RWPE2 (cell line): ENCODE results near the gene ACADVL.

Experiments
- ATAC-seq: fragments of 200-7000 bp; cut with Tn5 transposase; 3 replicates; pipeline ENCODE4 v1.9.1; 2021; ENCODE audit warnings: low read depth
- DNase-seq: peaks from one replicate; pipeline ENCODE4 v3.0.0-alpha.2; 2020; ENCODE audit warnings: low spot score
- H3K27ac ChIP-seq: fragments of 450-650 bp; 2 replicates; pipeline ENCODE4 v1.5.1; 2017; ENCODE audit warnings: mild to moderate bottlenecking; ENCODE audit not compliant: poor library complexity, severe bottlenecking
- H3K27me3 ChIP-seq: fragments of 250-450 bp; sonication (Bioruptor Pico); 2 replicates; pipeline ENCODE4 v1.5.1; 2021; ENCODE audit warnings: mild to moderate bottlenecking, moderate library complexity; ENCODE audit not compliant: insufficient read depth, poor library complexity, severe bottlenecking
- H3K36me3 ChIP-seq: fragments of 250-450 bp; sonication (Bioruptor Pico); 2 replicates; pipeline ENCODE4 v1.5.1; 2020; ENCODE audit warnings: low read depth, mild to moderate bottlenecking, moderate library complexity
- H3K4me1 ChIP-seq: fragments of 250-450 bp; sonication (Bioruptor Pico); 2 replicates; pipeline ENCODE4 v1.5.1; 2021; ENCODE audit warnings: mild to moderate bottlenecking, moderate library complexity; ENCODE audit not compliant: insufficient read depth, poor library complexity, severe bottlenecking
- H3K4me3 ChIP-seq: fragments of 250-450 bp; sonication (Bioruptor Pico); 2 replicates; pipeline ENCODE4 v1.5.1; 2021; ENCODE audit warnings: mild to moderate bottlenecking, moderate library complexity; ENCODE audit not compliant: severe bottlenecking
- H3K9me3 ChIP-seq: fragments of 250-450 bp; sonication (Bioruptor Pico); 2 replicates; pipeline ENCODE4 v1.5.1; 2021; ENCODE audit warnings: mild to moderate bottlenecking, moderate library complexity; ENCODE audit not compliant: severe bottlenecking
- TF ChIP-seq, protein P1 (sequence below): fragments of 450-650 bp; IDR thresholded peaks from one replicate; pipeline ENCODE4 v1.5.1; 2017; ENCODE audit warnings: mild to moderate bottlenecking, moderate library complexity; ENCODE audit not compliant: poor library complexity, severe bottlenecking

ACADVL gene

GRCh38 chr17:7219229-7219811 lies 418 bp upstream of the ACADVL start:
- H3K9me3 ChIP-seq, result no peaks in the 10 kb centered on the region
- no peaks in the 10 kb centered on the region for H3K27me3 ChIP-seq
- peak overlapping the region; percentile 90 for H3K4me3 ChIP-seq
- peaks cover 9% of the 10 kb centered on the region for H3K4me1 ChIP-seq
- DNase-seq (no peak), ATAC-seq (no peak)
- TF ChIP-seq, protein P1, sequence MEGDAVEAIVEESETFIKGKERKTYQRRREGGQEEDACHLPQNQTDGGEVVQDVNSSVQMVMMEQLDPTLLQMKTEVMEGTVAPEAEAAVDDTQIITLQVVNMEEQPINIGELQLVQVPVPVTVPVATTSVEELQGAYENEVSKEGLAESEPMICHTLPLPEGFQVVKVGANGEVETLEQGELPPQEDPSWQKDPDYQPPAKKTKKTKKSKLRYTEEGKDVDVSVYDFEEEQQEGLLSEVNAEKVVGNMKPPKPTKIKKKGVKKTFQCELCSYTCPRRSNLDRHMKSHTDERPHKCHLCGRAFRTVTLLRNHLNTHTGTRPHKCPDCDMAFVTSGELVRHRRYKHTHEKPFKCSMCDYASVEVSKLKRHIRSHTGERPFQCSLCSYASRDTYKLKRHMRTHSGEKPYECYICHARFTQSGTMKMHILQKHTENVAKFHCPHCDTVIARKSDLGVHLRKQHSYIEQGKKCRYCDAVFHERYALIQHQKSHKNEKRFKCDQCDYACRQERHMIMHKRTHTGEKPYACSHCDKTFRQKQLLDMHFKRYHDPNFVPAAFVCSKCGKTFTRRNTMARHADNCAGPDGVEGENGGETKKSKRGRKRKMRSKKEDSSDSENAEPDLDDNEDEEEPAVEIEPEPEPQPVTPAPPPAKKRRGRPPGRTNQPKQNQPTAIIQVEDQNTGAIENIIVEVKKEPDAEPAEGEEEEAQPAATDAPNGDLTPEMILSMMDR, result no peak
- H3K36me3 ChIP-seq, result peaks cover 33% of the 10 kb centered on the region
- H3K27ac ChIP-seq, result peak overlapping the region; percentile 89

DNA sequence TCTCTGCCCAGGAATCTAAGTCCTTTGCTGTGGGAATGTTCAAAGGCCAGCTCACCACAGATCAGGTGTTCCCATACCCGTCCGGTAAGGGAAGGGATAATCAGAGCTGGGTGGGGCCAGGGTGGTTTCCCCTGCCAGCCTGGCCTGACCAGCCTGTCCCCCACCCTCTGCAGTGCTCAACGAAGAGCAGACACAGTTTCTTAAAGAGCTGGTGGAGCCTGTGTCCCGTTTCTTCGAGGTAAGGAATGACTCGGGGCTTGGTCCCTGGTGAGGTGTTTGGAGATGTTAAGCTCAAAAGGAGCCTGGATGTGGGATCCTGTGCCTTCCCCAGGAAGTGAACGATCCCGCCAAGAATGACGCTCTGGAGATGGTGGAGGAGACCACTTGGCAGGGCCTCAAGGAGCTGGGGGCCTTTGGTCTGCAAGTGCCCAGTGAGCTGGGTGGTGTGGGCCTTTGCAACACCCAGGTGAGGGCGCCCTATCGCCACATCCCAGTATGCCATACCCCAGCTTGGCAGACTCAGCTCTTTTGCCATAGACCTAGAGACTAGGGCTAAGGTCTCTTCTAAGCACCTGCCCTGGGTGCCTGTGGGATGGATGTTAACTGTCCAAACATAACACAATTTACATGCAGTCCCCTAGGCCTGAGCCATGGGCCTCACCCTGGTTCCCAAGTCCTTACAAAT lies 997 bp downstream of the ACADVL start:
- Histone ChIP-seq H3K4me3 (peak overlapping the region; percentile 90), H3K36me3 (peaks cover 43% of the 10 kb centered on the region), H3K4me1 (peaks cover 5% of the 10 kb centered on the region), H3K27ac (peak overlapping the region; percentile 89), H3K9me3 (no peaks in the 10 kb centered on the region), H3K27me3 (no peaks in the 10 kb centered on the region)
- TF ChIP-seq, protein P1, result peak; percentile 43
- DNase-seq, result no peak
- peak; percentile 50 for ATAC-seq

DNA sequence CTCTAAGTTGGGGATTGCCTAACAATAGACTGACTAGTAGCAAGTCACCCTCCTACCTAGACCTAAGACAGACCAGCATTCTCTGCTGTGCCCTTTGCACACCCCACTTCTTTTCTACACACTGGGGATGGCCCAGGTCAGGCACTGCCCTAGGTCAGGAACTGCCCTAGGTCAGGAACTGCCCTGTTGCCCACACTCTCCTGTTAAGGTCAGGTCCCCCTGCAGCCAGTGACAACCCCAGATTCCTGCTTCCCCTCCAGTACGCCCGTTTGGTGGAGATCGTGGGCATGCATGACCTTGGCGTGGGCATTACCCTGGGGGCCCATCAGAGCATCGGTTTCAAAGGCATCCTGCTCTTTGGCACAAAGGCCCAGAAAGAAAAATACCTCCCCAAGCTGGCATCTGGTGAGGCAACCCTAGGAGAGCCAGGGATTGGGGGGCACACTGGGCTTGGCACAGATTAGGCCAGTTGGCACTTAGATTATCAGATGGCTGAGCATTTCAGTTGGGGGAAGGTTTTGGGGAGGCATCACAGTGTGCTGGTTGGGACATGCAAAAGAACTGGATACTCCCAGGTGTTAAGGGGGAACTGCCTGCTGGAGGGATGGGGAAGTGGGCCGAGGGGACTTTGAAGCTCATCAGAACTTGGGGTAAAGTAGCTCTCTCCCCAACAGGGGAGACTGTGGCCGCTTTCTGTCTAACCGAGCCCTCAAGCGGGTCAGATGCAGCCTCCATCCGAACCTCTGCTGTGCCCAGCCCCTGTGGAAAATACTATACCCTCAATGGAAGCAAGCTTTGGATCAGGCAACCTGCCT lies 1.7 kb downstream of the ACADVL start:
- Histone ChIP-seq H3K4me1 (peaks cover 5% of the 10 kb centered on the region), H3K27me3 (no peaks in the 10 kb centered on the region), H3K27ac (peak overlapping the region; percentile 89), H3K36me3 (peaks cover 44% of the 10 kb centered on the region), H3K4me3 (no peak overlapping the region), H3K9me3 (no peaks in the 10 kb centered on the region)
- ATAC-seq, result no peak
- TF ChIP-seq, protein P1, result no peak
- no peak for DNase-seq

- TF ChIP-seq, protein P1, result no peak
- Histone ChIP-seq H3K27ac (no peak overlapping the region), H3K36me3 (peaks cover 53% of the 10 kb centered on the region), H3K4me1 (peaks cover 5% of the 10 kb centered on the region), H3K27me3 (no peaks in the 10 kb centered on the region), H3K4me3 (no peak overlapping the region), H3K9me3 (no peaks in the 10 kb centered on the region)
- no peak for DNase-seq
- ATAC-seq, result no peak
Observed at GRCh38 chr17:7222093-7222971, 2.6 kb downstream of the ACADVL start.
